Inflammatory macrophage treated with lipopolysaccharide for 4 hours (primary cell): ENCODE results near the gene RNF223.
"Not testable (repeated sequence)": the region's sequence is repeated elsewhere in the genome, so short reads cannot be mapped to it uniquely, and the experiment has no call there.

ENCODE experiments used
- DNase-seq: peaks from one replicate; pipeline ENCODE4 v3.0.0-alpha.2; 2020

The RNF223 gene

DNA sequence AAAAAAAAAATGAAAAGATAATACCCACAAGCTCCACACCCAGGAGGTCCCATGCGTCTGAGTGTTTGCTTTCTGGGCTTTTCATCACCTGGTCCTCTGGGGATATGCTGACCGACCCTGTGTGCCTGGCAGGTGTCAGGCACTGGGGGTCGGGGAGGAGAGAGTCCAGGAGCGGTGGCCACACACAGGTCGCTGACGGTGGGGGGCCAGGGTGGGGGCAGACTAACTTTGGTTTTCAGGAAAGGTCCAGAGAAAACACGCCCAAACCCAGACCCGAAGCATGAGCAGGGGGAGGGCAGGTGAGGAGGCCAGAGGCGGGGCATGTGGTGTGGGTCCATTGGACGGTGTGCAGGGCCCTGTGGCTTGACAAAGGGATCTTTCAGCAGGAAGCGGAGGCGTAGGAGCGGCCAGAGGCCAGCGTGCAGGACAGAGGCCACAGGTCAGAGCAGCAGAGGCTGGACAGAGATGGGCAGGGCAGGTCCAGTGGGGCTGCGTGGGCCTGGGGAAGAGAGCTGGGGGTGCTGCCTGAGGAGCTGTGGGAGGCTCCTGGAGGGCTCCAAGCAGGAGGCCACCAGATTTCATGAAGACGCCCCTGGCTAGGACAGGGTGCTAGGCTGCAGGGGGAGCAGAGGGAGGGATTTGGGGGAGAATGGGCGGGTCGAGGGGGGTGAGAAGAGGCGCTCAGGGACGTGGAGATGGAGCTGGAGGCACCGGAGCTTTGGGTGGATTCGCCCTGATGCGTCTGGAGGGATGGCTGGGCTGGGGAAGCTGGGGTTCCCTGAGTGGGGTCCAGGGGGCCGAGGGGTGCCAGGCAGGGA, 15.8 kb downstream of the RNF223 start:
- no peak for DNase-seq

DNA sequence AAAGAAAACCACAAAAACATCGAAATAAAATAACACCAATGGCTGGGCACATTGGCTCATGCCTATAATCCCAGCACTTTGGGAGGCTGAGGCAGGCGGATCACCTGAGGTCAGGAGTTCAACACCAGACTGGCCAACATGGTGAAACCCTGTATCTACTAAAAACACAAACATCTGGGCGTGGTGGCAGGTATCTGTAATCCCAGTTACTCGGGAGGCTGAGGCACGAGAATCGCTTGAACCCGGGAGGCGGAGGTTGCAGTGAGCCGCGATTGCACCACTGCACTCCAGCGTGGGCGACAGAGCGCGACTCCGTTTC, 16.4 kb downstream of the RNF223 start:
- DNase-seq, result not testable (repeated sequence)

DNA sequence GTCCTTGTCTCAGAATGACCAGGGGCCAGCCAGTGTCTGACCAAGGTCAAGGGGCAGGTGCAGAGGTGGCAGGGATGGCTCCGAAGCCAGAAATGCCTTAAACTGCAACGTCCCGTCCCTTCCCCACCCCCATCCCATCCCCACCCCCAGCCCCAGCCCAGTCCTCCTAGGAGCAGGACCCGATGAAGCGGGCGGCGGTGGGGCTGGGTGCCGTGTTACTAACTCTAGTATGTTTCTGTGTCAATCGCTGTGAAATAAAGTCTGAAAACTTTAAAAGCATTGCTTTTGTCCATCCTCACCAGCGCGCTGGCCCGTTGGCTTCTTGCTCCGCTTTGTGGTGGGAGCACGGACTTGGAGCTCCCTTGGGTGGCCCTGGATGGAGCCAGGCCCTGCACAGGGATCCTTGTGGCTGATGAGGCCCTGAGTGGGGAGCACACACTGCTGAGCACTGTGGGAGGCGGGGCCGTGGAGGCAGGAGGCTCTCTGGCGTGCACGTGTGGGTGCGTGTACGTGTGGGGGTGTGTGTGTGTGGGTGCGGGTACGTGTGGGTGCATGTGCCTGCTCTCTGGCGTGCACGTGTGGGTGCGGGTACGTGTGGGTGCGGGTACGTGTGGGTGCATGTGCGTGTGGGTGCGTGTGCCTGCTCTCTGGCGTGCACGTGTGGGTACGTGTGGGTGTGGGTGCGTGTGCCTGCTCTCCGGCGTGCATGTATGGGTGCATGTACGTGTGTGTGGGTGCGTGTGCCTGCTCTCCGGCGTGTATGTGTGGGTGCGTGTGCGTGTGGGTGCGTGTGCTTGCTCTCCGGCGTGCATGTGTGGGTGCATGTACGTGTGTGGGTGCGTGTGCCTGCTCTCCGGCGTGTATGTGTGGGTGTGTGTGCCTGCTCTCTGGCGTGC, 18.0 kb downstream of the RNF223 start:
- no peak for DNase-seq

GRCh38 chr1:1054971-1055370, 19.1 kb downstream of the RNF223 start:
- no peak for DNase-seq

DNA sequence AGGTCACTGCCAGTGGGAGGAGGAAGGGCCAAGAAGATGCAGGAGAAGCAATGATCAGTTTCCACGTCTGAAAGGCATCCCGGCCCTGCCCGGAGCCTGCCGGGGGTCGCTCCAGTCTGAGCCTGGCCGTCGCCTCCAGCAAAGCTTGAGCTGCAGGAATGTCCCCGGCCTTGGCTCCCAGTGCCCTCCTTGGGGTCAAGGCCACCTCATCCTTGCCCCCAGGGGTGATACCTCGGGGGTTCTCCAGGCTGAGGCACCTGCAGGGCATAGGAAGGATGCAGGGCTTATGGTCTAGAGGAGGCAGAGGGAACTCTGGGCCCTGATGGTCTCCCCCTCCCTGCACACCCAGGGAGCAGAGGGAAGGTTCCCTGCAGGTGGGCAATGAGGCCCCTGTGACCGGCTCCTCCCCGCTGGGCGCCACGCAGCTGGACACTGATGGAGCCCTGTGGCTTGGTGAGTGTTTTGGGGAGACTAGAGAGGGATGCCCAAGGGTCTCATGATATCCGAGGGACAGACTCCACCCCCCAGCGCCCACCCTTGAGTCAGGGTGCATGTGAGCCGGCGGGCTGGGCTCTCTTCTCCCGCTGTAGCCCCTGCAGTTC, 19.9 kb downstream of the RNF223 start:
- DNase-seq, result no peak

- DNase-seq, result no peak
Observed at GRCh38 chr1:1053682-1054081, 20.4 kb downstream of the RNF223 start.

GRCh38 chr1:1053022-1053421, 21.1 kb downstream of the RNF223 start:
- no peak for DNase-seq

DNA sequence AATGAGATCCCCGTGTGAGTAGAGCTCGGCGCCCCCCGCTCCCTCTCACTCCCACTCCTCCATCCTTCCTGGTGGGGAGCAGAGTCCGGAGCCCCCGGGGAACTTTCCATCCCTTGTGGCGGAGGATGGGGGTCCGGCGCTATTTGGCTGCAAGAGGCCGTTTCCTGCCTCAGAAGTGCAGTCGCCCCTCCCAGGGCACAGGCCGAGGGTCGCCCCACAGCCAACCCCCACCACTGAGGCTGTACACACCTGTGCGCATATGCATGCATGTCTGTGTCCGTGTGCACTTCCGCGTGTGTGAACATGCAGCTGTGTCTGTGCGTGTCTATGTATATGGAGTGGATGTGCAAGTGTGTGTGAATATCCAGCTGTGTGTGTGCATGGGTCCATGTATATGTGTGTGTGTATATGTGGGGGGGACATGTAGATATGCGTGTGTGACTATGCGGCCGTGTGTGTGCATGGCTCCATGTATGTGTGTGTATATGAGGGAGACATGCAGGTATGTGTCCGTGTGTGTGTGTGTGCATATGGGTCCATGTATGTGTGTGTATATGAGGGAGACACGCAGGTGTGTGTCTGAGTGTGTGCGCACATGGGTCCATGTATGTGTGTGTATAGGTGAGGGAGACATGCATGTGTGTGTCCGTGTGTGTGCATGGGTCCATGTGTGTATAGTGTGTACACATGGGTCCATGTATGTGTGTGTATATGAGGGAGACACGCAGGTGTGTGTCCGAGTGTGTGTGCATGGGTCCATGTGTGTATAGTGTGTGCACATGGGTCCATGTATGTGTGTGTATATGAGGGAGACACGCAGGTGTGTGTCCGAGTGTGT, 21.9 kb downstream of the RNF223 start:
- DNase-seq, result no peak

GRCh38 chr1:1051127-1051810, 22.8 kb downstream of the RNF223 start:
- no peak for DNase-seq

DNA sequence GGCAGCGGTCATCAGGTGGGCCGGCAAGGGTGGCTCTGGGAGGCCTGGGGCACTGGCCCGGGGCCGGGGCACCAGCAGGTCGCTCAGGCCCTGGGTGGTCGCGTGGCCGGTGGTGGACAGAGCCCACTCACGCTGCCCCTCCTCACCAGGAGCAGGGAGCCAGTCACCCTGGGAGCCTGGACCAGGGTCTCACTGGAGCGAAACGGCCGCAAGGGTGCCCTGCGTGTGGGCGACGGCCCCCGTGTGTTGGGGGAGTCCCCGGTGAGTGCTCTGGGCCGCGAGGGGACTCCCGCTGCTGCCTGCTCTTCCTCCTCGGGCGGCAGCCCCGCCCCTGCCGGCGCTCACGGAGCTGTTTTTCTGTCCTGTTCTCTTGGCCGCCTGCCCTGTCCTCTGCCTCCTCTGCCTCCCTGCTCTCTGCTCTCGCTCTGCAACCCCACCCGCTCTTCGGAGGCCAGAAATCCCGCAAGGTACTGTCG, 23.5 kb downstream of the RNF223 start:
- DNase-seq, result no peak

DNA sequence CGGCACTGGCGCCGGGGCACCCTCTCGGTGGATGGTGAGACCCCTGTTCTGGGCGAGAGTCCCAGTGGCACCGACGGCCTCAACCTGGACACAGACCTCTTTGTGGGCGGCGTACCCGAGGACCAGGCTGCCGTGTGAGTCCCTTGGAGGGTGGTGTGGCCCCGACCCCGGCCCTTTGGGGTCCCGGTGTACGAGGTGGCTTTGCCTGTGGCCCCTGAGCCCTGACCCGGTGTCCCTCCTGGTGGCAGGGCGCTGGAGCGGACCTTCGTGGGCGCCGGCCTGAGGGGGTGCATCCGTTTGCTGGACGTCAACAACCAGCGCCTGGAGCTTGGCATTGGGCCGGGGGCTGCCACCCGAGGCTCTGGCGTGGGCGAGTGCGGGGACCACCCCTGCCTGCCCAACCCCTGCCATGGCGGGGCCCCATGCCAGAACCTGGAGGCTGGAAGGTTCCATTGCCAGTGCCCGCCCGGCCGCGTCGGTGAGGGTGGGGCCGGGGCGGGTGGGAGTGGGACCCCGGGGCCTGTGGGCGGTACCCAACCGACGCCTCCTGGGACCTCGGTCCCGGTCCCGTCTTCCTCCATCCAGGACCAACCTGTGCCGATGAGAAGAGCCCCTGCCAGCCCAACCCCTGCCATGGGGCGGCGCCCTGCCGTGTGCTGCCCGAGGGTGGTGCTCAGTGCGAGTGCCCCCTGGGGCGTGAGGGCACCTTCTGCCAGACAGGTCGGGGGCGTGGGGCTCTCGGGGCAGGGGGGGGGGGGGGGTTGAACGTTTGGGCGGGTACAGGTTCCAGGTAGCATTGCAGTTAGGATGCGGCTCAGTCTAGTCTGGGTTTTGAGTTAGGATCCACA, 24.6 kb downstream of the RNF223 start:
- DNase-seq, result no peak

DNA sequence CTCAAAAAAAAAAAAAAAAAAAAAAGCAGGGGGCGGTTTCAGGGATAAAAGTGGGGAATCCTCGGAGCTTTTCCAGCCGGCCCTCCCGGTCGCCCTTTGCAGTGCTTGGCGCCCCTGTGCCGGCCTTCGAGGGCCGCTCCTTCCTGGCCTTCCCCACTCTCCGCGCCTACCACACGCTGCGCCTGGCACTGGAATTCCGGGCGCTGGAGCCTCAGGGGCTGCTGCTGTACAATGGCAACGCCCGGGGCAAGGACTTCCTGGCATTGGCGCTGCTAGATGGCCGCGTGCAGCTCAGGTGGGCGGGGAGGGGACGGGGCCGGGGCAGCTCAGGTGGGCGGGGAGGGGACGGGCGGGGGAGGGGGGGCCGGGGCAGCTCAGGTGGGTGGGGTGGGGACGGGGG, 25.3 kb downstream of the RNF223 start:
- DNase-seq, result no peak

DNA sequence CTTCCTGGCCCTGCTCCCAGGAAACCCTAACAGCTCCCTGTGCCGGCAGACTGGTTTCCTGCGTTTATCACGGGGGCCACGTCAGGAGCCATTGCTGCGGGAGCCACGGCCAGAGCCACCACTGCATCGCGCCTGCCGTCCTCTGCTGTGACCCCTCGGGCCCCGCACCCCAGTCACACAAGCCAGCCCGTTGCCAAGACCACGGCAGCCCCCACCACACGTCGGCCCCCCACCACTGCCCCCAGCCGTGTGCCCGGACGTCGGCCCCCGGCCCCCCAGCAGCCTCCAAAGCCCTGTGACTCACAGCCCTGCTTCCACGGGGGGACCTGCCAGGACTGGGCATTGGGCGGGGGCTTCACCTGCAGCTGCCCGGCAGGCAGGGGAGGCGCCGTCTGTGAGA, 26.1 kb downstream of the RNF223 start:
- DNase-seq, result no peak

DNA sequence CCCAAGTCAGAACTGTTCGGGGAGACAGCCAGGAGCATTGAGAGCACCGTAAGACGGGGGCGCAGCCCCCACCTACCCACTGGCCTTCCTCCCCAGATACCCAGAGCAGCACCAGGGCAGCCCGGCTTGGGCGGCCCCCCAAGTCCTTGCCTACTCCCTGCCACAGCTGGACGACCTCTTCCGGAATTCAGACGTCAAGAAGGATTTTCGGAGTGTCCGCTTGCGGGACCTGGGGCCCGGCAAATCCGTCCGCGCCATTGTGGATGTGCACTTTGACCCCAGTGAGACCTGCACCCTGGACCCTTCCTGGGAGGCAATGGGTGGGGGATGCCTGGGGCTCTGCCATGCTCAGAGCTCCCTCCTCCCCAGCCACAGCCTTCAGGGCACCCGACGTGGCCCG, 26.7 kb downstream of the RNF223 start:
- no peak for DNase-seq

GRCh38 chr1:1046767-1047166, 27.3 kb downstream of the RNF223 start:
- no peak for DNase-seq

- DNase-seq, result no peak
Observed at GRCh38 chr1:1046243-1046642, 27.9 kb downstream of the RNF223 start.

- DNase-seq, result no peak
Observed at GRCh38 chr1:1045129-1045528, 29.0 kb downstream of the RNF223 start.

DNA sequence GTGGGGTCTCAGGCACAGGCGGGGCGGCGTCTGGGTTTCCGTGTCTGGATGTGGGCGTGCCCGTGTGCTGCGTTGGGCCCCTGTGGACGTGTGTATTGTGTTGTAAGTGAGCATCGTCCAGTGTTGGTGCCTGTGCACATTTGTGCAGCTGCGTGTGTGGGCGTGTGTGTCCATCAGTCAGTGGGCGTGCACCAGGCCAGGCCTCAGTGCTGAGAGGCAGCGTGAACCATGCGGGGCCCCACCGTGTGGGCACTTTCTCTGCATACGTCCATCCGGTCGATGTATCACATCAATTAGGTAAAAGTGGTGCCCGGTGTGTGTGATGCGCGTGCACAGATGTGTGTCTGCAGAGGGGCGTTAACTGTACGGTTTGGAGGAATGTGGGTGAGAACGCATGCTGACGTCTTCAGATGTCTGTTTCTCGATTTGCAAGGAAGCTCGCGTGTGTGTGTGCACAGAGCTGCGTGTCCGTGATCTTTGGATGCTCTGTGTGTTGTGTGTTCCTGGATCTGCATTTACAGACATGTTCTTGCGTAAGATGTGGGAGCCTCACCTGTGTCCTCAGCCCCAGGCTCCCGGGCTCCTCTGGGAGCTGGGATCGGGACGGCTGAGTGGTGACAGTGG, 29.5 kb downstream of the RNF223 start:
- no peak for DNase-seq

DNA sequence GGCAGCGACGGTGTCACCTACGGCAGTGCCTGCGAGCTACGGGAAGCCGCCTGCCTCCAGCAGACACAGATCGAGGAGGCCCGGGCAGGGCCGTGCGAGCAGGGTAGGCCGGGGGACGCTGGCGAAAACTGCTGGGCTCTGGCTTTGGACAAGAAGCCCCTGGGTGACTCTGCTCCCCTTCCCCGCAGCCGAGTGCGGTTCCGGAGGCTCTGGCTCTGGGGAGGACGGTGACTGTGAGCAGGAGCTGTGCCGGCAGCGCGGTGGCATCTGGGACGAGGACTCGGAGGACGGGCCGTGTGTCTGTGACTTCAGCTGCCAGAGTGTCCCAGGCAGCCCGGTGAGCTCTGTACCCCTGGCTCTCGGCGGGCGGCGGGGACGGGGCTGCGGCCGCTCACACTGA, 30.2 kb downstream of the RNF223 start:
- DNase-seq, result no peak

DNA sequence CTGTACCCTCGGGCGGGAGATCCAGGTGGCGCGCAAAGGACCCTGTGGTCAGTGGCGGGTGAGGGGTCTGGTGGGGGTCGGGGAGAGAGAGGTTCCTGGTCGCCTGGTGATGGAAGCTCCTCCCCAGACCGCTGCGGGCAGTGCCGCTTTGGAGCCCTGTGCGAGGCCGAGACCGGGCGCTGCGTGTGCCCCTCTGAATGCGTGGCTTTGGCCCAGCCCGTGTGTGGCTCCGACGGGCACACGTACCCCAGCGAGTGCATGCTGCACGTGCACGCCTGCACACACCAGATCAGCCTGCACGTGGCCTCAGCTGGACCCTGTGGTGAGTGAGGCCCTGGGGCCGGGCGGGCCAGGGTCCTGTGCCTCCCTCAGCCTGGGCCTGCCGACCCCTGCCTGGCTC, 30.7 kb downstream of the RNF223 start:
- DNase-seq, result no peak

- no peak for DNase-seq
Observed at GRCh38 chr1:1042835-1043234, 31.3 kb downstream of the RNF223 start.
